Measurements from ENCODE around the gene BDKRB2.

- TF ChIP-seq CTCF (IDR thresholded peaks at IDR 0.05) (no peak), POLR2A (IDR thresholded peaks at IDR 0.05) (no peak)
These were observed 43.7 kb upstream of the BDKRB2 start for GRCh38 chr14:96160913-96161310.

Measured in ovary (tissue), 3 donors.